GM18526 (cell line): ENCODE measurements around the gene RHBDF2.

Experiments used
- POLR2A ChIP-seq: IDR thresholded peaks from 3 replicates; pipeline ENCODE4 v1.6.1; 2011; ENCODE audit not compliant: insufficient read length; ENCODE audit errors: extremely low read depth

RHBDF2 gene

DNA sequence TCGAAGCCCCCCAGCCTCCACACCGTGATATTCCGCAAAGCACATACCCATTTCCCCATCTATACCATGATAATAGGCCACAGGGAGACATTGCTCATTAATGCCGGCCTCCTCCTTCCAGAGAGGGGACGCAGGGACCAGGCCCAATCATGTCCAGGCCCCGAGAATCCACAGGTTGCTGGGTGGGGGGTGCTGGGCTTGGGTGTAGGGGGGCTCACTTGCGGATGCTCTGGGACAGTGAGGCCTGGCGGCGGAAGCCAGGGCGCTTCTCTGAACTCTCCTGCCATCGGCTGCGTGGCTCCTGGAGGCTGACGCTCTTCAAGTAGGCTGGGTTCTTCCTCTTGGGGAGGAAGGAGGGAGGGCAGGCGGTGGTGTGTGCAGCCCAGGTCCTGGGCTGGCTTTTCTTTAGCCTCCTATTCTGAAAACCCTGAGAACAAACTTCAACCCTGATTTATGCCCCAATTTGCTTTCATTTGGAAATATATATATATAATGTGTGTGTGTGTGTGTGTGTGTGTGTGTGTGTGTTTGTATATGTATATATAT lies 21.6 kb downstream of the RHBDF2 start:
- TF ChIP-seq POLR2A = no peak

DNA sequence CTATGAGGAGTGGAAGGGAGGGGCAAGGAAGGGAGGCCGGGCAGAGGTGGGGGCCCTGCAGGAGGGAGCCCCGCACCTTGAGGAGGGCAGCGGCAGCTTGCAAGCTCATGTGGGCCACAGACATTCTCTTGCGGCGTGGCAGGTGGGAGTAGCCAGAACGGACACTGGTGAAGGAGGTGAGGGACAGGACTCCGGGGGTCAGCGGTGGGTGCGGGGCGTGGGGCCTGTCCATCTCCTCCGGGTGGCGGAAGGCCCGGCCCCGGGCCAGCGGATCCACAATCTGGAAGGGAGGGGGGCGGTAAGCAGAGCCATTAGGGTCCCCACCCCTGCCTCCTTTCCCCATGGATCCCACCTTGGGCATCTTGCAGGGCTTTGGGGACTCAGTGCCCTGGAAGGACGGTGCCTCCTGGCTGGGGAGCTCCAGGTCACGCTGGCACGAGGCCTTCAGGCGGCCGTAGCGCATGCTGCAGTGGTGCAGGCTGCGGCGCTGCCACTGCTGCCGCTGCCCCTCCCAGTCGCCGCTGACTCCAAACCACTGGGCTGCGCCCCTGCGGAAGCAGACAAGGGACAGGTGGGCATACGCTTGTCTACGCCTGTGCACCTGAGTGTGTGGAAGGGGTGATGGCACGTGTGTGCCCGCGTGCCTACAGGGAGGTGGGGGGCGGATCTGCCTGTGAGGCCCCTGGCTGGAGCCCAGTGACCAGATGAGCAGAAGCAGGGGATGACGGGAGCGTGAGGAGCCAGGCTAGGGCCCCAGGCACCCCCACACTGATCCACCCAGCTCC lies 22.3 kb downstream of the RHBDF2 start:
- no peak for TF ChIP-seq POLR2A

DNA sequence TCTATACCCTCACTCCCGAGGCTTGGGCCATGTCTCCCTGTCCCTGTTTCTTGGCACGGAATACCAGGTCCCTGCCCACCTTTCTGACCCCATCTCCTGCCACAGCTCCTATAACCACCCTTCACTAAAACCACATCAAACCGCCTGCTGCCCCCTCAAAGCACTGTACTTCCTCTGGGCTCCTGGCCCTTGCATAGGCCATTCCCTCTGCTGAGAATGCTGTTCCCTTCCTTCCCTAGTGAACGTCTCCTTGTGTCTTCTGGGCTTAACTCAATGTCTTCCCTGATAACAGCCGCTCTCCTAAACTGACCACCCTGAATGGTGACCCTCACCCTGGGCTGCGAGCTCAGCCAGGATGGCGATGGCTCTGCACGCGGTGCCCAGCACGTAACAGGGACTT lies 23.1 kb downstream of the RHBDF2 start:
- no peak for TF ChIP-seq POLR2A

DNA sequence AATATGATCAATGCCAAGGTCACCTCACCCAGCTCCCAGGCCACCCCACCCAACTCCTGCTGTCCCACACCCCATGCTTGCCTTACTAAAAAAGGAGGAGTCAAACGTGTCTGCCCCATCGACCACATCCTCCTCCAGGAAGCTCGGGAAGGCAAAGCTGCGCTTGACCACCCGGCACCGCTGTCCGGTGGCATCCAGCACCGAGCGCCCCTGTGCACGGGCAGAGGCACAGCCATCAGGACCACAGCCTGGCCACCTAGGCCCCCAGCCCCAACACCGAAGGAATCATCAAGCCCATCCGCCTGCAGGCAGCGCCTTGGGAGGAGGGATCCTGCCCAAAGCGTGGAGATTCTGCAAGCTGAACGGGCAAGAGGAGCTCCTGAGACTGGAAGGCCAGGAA lies 23.6 kb downstream of the RHBDF2 start:
- TF ChIP-seq POLR2A = no peak

DNA sequence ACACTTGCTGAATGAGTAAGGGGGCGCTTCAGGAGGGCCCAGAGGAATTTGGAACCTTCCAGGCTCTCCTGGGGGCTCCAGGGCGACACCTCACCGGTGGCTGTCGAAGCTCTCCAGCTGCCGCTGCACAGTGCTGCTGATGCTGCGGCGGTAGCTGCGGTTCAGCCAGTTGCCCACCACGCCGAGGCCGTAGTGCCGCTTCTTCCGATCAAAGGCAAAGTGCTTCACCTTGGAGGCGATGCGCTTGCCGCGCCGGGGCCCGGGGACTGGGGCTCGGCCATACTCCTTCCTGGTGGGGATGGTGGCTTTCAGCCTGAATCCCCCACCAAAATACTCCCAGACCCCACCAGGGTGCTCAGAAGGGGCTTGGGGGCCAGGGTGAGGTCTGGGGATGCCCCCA lies 24.5 kb downstream of the RHBDF2 start:
- no peak for TF ChIP-seq POLR2A

DNA sequence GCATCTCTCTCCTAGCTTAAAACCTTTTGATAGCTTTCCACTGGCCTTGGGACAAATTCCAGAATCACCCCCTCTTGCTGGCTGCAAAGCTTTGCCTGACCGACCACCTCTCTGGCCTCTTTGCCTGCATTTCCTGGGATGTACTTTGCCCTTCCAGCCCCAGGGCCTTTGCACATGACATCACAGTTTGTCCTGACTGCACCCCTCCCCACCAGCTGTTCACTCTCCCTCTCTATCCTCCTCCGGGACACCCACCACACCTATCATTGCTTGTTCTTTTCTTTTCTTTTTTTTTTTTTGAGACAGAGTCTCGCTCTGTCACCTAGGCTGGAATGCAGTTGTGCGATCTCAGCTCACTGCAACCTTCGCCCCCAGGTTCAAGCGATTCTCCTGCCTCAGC lies 25.9 kb downstream of the RHBDF2 start:
- TF ChIP-seq POLR2A = no peak

DNA sequence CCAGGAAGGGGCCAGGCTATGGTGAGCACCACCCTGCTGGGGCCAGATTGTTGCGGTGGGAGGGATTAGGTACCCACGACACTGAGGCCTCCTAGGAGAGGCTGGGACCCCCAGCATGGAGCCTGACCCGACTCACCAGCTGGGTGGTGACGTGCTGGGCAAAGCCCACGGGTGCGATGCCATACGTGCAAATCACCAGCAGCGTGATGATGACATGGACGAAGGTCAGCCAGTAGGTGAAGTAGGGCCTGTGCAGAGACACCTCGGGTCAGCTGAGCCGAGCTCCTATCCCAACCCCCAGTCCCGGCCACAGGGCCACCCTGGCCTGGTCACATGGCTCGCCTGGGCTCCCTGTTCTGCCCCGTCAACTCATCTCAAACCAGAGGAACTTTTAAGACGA lies 26.3 kb downstream of the RHBDF2 start:
- TF ChIP-seq POLR2A = no peak

DNA sequence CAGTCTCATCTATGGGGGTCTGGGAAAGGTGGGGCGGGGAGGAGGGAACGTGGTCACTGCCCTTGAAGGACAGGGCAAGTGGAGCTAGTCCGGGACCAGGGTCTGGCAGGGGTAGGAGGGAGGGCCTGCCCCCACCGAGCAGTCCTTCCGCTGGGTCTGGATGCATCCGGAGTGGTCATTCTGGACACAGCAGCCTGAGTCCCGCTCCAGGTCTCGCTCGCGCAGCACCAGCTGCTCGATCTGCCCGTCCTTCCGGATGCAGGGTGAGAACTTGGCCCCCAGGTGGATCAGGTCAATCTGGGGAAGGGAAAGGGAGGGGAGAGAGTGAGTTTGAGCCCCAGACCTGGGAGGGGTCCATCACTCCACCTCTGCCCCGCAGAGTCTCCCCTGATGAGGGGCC lies 27.0 kb downstream of the RHBDF2 start:
- no peak for TF ChIP-seq POLR2A

DNA sequence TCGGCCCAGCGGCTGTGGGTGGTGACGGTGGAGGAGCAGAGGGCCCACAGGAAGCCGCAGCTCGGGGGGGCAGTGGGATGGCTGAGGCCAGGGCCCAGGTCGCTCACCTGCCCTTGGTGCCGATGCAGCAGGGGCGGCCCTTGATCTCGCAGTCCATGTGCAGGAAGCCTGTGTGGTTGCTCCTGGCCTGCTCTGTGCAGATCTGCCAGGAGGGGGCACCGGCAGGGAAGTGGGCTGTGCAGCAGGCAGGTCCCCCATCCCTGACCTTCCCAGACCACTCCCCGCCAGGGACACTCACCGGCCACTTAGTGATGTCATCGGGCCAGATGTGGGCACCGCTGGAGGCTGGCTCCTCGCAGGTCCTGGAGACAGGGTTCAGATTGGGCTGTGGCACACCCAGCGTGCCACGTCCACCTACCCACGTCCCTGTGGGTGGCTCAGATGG lies 27.7 kb downstream of the RHBDF2 start:
- no peak for TF ChIP-seq POLR2A

DNA sequence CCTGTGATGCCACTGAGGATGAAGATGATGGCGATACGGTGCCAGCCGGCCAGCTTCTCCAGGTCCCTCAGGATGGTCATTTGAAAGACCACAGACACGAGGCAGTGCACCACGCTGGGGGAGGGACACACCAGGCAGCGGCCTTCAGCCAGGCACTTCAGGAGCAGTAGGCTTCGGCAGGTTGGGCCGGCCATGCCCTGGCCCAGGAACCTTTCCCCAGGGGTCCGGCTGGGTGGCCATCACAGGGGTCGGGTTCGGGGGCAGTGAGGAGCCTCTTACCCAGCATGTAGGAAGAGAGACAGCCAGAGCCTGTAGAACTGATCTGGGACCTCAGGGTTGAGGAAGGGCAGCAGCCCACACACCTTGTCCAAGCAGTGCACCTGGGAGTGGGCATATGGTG lies 28.5 kb downstream of the RHBDF2 start:
- no peak for TF ChIP-seq POLR2A

DNA sequence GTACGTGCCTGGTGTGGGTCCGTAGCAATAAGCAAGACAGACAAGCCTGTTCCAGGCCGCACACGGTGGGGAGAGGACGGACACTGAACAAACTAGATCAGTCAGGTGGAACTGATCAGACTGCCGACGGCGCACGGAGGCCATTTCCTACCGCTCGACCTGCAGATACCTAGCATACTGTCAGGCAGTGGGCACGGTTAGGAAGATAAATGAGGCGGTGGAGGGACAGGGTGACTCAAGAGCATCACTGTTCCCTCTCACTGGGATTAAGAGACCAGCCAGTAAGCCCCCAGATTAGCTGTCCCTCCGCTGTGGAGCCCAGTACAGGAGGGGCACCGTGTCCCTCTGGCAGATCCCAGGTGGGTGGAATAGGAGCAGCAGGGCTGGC lies 29.0 kb downstream of the RHBDF2 start:
- no peak for TF ChIP-seq POLR2A

DNA sequence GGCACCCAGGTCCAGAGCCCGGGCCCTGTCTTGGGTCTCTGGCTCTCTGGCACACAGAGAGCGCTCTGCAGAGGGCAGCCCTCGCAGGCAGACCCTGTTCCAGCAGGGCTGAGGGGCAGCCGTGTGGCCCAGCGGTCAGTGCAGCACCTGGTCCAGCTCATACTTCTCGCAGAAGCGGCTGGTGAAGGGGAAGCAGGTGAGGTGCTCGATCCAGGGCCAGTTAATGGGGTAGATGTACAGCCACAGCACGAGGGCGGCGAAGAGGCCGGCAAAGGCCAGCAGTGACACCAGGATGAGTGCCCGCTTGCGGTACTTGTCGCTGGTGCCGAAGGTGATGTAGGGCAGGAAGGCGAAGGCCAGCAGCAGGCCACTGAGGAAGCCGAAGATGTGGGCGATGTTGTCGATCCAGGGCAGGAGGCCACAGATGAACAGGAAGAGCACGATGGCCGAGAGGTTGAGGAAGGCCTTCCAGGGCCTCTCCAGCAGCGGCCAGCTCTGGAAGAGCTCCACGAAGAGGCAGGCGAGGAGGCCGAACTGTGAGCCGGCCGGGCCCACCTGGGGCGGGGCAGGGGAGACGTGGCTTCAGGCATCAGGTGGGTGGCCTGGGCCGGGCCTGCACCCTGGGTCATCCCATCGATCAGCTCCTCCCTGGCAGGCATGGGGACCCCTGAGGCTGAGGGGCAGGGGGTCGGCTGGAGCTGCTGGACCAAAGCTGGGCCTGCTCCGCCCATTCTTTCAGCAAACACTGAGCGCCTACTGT lies 29.5 kb downstream of the RHBDF2 start:
- no peak for TF ChIP-seq POLR2A

DNA sequence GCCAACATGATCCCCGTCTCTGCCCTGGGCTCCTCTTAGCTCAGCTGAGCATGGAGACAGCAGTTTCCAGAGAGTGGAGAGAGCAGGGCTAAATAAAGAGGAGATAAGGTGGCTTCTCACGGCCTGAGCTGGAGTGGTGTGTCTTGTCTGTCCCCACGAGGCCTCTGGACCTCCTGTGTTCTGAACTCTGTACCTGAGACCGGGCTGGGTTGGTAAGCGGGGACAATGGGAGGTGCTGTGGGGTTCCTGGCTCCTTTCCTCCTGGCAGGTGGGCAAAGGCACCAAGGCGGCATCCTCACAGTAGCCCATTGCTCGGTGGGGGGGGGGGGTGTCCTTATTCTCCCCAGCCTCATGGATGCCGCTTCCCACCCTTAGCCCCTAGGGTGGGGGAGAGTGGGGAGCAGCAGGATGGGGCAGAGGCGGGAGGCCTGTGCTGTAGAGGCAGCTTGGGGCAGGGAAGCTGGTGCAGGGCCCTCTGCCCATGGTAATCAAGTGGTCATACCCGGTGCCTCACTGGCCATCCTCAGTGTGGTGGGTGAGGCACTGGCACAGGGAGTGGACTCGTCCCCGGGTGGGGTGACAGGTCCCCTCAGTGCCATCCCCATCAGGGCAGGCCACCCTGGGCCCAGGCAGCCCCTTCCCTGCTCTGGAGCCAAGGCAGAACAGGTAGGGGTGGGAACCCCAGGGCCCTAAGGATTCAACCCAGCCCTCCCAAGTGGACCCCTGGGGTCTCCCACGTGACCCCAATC lies 31.1 kb downstream of the RHBDF2 start:
- TF ChIP-seq POLR2A = no peak

DNA sequence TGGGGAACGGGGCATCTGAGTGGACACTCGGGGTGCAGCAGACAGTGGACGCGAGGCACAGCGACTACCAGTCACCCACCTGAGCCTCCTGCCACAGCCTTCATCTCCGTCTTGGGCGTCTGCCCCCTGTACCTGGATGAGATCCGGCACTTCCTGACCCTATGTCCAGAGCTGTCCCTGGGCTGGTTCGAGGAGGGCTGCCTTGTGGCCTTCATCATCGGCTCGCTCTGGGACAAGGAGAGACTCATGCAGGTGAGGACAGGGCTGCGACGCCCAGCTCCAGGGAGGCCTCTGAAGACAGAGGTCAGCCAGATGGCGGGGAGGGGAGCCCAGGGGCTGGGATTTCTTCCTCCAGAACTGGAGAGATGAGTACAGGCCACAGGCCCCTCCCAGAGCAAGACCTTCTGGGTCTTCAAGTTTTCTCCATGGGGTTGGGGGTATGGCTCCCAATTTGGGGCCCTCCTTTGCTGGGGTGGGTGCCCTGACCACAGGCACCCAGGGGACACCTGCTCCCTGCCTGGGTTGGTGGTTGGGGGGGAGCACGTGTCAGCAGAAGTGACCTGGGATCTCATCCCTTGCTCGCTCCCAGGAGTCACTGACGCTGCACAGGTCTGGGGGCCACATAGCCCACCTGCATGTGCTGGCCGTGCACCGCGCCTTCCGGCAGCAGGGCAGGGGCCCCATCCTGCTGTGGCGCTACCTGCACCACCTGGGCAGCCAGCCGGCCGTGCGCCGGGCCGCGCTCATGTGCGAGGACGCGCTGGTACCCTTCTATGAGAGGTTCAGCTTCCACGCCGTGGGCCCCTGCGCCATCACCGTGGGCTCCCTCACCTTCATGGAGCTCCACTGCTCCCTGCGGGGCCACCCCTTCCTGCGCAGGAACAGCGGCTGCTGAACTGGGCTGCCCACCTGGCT lies 31.9 kb downstream of the RHBDF2 start:
- no peak for TF ChIP-seq POLR2A

DNA sequence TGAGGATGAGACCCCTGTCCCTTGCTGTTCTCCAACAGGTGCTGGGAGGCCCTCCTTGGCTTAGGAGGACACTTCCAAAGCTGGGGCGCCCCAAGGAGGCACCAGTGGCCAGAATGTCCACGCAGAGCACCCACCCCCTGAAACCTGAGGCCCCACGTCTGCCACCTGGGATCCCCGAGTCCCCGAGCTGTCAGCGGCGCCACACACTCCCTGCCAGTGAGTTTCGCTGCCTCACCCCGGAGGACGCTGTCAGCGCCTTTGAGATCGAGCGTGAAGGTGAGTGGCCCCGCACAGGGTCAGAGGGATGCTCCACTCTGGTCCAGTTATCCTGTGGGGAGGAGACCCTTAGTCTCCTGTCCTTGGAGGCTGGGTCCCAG lies 32.6 kb downstream of the RHBDF2 start:
- no peak for TF ChIP-seq POLR2A
